ENCODE data around the gene SLC35E4.
A peak's percentile ranks its signal among the peaks of the same experiment; 100 is the strongest.
"Not testable (repeated sequence)": the region's sequence is repeated elsewhere in the genome, so short reads cannot be mapped to it uniquely, and the experiment has no call there.

SLC35E4 gene

GRCh38 chr22:30649430-30650007 lies 13.9 kb downstream of the SLC35E4 start:
- DNase-seq (ENCODE audit: low read depth in 4 of 4, low spot score in 1 of 4) = peak; percentile 55 to 90 (median 73)

- DNase-seq (ENCODE audit: low read depth in 4 of 4, low spot score in 1 of 4) = no peak
Observed at GRCh38 chr22:30650508-30651116, 15.0 kb downstream of the SLC35E4 start.

GRCh38 chr22:30652852-30653251 lies 17.3 kb downstream of the SLC35E4 start:
- DNase-seq (ENCODE audit: low read depth in 4 of 4, low spot score in 1 of 4) = no peak

GRCh38 chr22:30654361-30654760 lies 18.8 kb downstream of the SLC35E4 start:
- DNase-seq (ENCODE audit: low read depth in 4 of 4, low spot score in 1 of 4) = no peak

GRCh38 chr22:30655532-30655931 lies 20.0 kb downstream of the SLC35E4 start:
- DNase-seq (ENCODE audit: low read depth in 4 of 4, low spot score in 1 of 4) = no peak

GRCh38 chr22:30662040-30662439 lies 26.5 kb downstream of the SLC35E4 start:
- no peak for DNase-seq (ENCODE audit: low read depth in 4 of 4, low spot score in 1 of 4)

GRCh38 chr22:30664798-30665197 lies 29.2 kb downstream of the SLC35E4 start:
- DNase-seq (ENCODE audit: low read depth in 4 of 4, low spot score in 1 of 4) = no peak

- no peak for DNase-seq (ENCODE audit: low read depth in 4 of 4, low spot score in 1 of 4)
Observed at GRCh38 chr22:30665266-30665665, 29.7 kb downstream of the SLC35E4 start.

- no peak for DNase-seq (ENCODE audit: low read depth in 4 of 4, low spot score in 1 of 4)
Observed at GRCh38 chr22:30665786-30666185, 30.2 kb downstream of the SLC35E4 start.

GRCh38 chr22:30667107-30667493 lies 31.5 kb downstream of the SLC35E4 start:
- DNase-seq (ENCODE audit: low read depth in 4 of 4, low spot score in 1 of 4) = peak in 1 of 4 experiments; percentile 1

- peak; percentile 86 to 93 (median 90) for DNase-seq (ENCODE audit: low read depth in 4 of 4, low spot score in 1 of 4)
Observed at GRCh38 chr22:30667494-30668385, 32.2 kb downstream of the SLC35E4 start, which contains the start of gene DUSP18. Gene DUSP18, minus strand, starts transcription at chr22:30667875. Its CDS starts 3,872 bp downstream, at chr22:30664003.

GRCh38 chr22:30668386-30668710 lies 32.8 kb downstream of the SLC35E4 start:
- no peak for DNase-seq (ENCODE audit: low read depth in 4 of 4, low spot score in 1 of 4)

GRCh38 chr22:30671071-30671470 lies 35.5 kb downstream of the SLC35E4 start:
- no peak for DNase-seq (ENCODE audit: low read depth in 4 of 4, low spot score in 1 of 4)

GRCh38 chr22:30673136-30673535 lies 37.6 kb downstream of the SLC35E4 start:
- no peak for DNase-seq (ENCODE audit: low read depth in 4 of 4, low spot score in 1 of 4)

GRCh38 chr22:30674482-30674881 lies 38.9 kb downstream of the SLC35E4 start:
- DNase-seq (ENCODE audit: low read depth in 4 of 4, low spot score in 1 of 4) = no peak

- DNase-seq (ENCODE audit: low read depth in 4 of 4, low spot score in 1 of 4) = no peak
Observed at GRCh38 chr22:30675436-30675835, 39.9 kb downstream of the SLC35E4 start.

- DNase-seq (ENCODE audit: low read depth in 4 of 4, low spot score in 1 of 4) = not testable (repeated sequence)
Observed at GRCh38 chr22:30676565-30676964, 41.0 kb downstream of the SLC35E4 start.

- not testable (repeated sequence) for DNase-seq (ENCODE audit: low read depth in 4 of 4, low spot score in 1 of 4)
Observed at GRCh38 chr22:30679895-30680690, 44.5 kb downstream of the SLC35E4 start.

GRCh38 chr22:30680991-30681770 lies 45.6 kb downstream of the SLC35E4 start:
- DNase-seq (ENCODE audit: low read depth in 4 of 4, low spot score in 1 of 4) = no peak

- DNase-seq (ENCODE audit: low read depth in 4 of 4, low spot score in 1 of 4) = no peak
Observed at GRCh38 chr22:30681831-30682230, 46.2 kb downstream of the SLC35E4 start.

Measured in stimulated activated CD4-positive, alpha-beta T cell treated with anti-CD3 and anti-CD28 coated beads, Interleukin-1b, Interleukin-23, amount 100 ng/mL, for 24 hours (primary cell).